ENCODE results near the gene RNASE4. TPM values are rescaled to one million over a fixed set of nuclear protein-coding genes. Genes with fewer than 3 reads are reported as not detected.
A peak's percentile ranks its signal among the peaks of the same experiment; 100 is the strongest.

RNASE4 gene
- total and polyA plus RNA-seq, 10 of the 15 experiments (the other 5 are each of a cell fraction or from before 2014, with no cell fraction given) = 0.87 to 2.6 (median 1.3) TPM

DNA sequence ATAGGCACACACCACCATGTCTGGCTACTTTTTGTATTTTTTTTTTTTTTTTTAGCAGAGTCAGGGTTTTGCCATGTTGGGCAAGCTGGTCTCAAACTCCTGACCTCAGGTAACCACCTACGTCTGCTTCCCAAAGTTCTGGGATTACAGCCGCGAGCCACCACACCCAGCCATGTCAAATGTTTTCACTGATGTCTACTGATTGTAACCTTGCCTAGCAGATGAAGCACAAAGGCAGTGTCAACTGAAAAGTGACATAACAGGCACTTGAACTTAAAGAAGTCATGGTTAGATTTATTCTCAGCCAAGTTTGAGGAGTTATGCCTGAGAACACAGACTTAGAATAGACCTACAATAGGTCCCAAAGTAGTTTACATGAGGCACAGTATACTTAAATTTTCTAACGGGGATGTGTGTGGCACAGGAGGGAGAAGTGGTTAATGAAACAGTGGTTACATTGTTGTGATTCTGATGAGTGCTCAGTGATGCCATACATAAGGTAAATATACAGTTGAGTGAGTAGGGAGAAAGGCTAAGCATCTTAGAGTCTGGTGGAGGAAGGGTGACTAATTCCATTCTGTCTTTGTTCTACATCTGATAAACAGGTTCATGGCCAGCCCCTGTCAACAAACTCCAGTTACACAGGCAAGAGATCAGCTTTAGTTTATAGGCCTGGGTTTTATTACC lies 12.6 kb upstream of the RNASE4 start:
- ChIA-PET POLR2A (interaction anchor here (5.5 kb wide), 1 partner anchor 11 kb away, joined by 69 read pairs; the partner anchor contains the start of gene RNASE4), RAD21 (ENCODE audit: unreplicated experiment) (interaction anchor here (1.2 to 7.6 kb wide), 2 partner anchors 10 to 19 kb away, joined by 4 to 75 read pairs; partner anchors contain the start of gene RNASE4), CTCF (no interaction called here)

DNA sequence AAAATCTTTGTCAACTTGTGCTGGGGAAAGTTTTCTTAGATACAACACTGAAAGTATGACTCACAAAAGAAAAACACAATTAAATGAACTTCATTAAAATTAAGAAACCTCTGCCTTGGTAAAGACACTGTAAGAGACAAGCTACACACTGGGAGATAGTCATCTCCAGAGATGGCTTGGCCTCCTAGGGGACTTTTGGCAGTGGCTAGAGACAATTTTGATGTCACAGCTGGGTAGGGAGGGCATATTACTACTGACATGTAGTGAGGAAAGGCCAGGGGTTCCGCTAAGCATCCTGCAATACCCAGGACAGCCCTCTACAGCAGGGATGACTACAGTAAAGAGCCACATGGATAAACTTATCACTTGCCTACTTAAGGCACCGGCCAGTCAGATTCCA lies 8.7 kb upstream of the RNASE4 start:
- no peak for DNase-seq (ENCODE audit: low read depth, low spot score)
- no peaks in the 10 kb centered on the region for H3K79me2 ChIP-seq (ENCODE audit: control insufficient read depth, insufficient read depth, low read length)
- no peak overlapping the region for H3K9ac ChIP-seq (ENCODE audit: control insufficient read depth, insufficient read depth, low read length)
- no peaks in the 10 kb centered on the region for H4K20me1 ChIP-seq (ENCODE audit: control insufficient read depth, insufficient read depth)
- no peak overlapping the region for H2AFZ ChIP-seq (ENCODE audit: control insufficient read depth, low read depth, low read length)
- H3K4me3 ChIP-seq = no peak overlapping the region
- H3K27ac ChIP-seq (ENCODE audit: control insufficient read depth, insufficient read depth) = no peak overlapping the region
- intact Hi-C loops (cut with micrococcal nuclease; ENCODE audit: unreplicated experiment) = no loop called here
- no peak overlapping the region for H3K4me2 ChIP-seq (ENCODE audit: control insufficient read depth, insufficient read depth)
- no TSS peak for BruUV-seq (replicated peaks)
- ChIA-PET RAD21 (ENCODE audit: unreplicated experiment) (interaction anchor here (1.0 to 2.1 kb wide), 6 partner anchors 8 to 62 kb away, joined by 4 to 16 read pairs (median 5); partner anchors contain the start of gene RNASE4), SMC1A (ENCODE audit: uncharacterized antibody, unreplicated experiment) (interaction anchor here (0.6 to 3.8 kb wide), 5 partner anchors 8 to 62 kb away, joined by 3 to 31 read pairs (median 5); no protein-coding TSS in a partner anchor), CTCF (interaction anchor here (0.7 to 3.8 kb wide), 7 partner anchors 8 to 348 kb away, joined by 3 to 25 read pairs (median 4); no protein-coding TSS in a partner anchor), POLR2A (no interaction called here)
- WGBS (ENCODE audit: insufficient coverage, insufficient replicate concordance, low lambda C conversion rate, missing lambda C conversion rate) = 63% methylated on average over 2 of the region's 2 CpGs
- in situ Hi-C loops (cut with MboI) = no loop called here
- ATAC-seq = peak; percentile 82
- no peaks in the 10 kb centered on the region for H3K36me3 ChIP-seq (ENCODE audit: control insufficient read depth in 2 of 2, insufficient read depth in 2 of 2, low read length in 1 of 2)
- no peak for FAIRE-seq
- no peaks in the 10 kb centered on the region for H3K27me3 ChIP-seq (replicated peaks in 1 of 2; ENCODE audit: control insufficient read depth in 2 of 2, insufficient read depth in 2 of 2, low read length in 1 of 2)
- peaks cover 18% of the 10 kb centered on the region for H3K4me1 ChIP-seq (ENCODE audit: control insufficient read depth, insufficient read depth, low read length)
- no peaks in the 10 kb centered on the region for H3K9me3 ChIP-seq (replicated peaks; ENCODE audit: control insufficient read depth, insufficient read depth, low read length)
- TF ChIP-seq TCF3 (IDR thresholded peaks at IDR 0.05; ENCODE audit: borderline replicate concordance, insufficient read depth, low read depth, low read length) (no peak), RAD51 (IDR thresholded peaks at IDR 0.05) (no peak; the same call in 1 of the 2 replicates), BCL11A (IDR thresholded peaks at IDR 0.05; ENCODE audit: low read depth, low read length) (0 out of 2 replicates have a peak, but pooled peaks have one; percentile 45), RUNX3 (IDR thresholded peaks at IDR 0.05; ENCODE audit: low read length) (peak; percentile 27; the same call in 1 of the 2 replicates), RAD21 (IDR thresholded peaks at IDR 0.05; ENCODE audit: insufficient read depth, low read depth, low read length) (no peak), IKZF2 (IDR thresholded peaks at IDR 0.05) (no peak), KDM1A (IDR thresholded peaks at IDR 0.05; ENCODE audit: borderline replicate concordance) (no peak), EP300 (IDR thresholded peaks at IDR 0.05; ENCODE audit: borderline replicate concordance in 1 of 2, control insufficient read depth in 1 of 2, low read depth in 2 of 2, low read length in 2 of 2) (peak in 1 of 2 experiments; percentile 34; a peak in 1 of 4 replicates)
- TF ChIP-seq, protein P1, sequence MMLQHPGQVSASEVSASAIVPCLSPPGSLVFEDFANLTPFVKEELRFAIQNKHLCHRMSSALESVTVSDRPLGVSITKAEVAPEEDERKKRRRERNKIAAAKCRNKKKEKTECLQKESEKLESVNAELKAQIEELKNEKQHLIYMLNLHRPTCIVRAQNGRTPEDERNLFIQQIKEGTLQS (IDR thresholded peaks at IDR 0.05; ENCODE audit: borderline replicate concordance, extremely low read depth, low read depth, low read length) = no peak
- TF ChIP-seq, protein P2, sequence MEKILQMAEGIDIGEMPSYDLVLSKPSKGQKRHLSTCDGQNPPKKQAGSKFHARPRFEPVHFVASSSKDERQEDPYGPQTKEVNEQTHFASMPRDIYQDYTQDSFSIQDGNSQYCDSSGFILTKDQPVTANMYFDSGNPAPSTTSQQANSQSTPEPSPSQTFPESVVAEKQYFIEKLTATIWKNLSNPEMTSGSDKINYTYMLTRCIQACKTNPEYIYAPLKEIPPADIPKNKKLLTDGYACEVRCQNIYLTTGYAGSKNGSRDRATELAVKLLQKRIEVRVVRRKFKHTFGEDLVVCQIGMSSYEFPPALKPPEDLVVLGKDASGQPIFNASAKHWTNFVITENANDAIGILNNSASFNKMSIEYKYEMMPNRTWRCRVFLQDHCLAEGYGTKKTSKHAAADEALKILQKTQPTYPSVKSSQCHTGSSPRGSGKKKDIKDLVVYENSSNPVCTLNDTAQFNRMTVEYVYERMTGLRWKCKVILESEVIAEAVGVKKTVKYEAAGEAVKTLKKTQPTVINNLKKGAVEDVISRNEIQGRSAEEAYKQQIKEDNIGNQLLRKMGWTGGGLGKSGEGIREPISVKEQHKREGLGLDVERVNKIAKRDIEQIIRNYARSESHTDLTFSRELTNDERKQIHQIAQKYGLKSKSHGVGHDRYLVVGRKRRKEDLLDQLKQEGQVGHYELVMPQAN (conservative IDR thresholded peaks at IDR 0.05) = no peak

More for the DNA sequence above, 12.6 kb upstream of the RNASE4 start:
- Histone ChIP-seq H3K9me3 (replicated peaks; ENCODE audit: control insufficient read depth, insufficient read depth, low read length) (no peaks in the 10 kb centered on the region), H3K79me2 (ENCODE audit: control insufficient read depth, insufficient read depth, low read length) (no peaks in the 10 kb centered on the region), H4K20me1 (ENCODE audit: control insufficient read depth, insufficient read depth) (no peaks in the 10 kb centered on the region), H3K9ac (ENCODE audit: control insufficient read depth, insufficient read depth, low read length) (no peak overlapping the region), H3K4me3 (no peak overlapping the region), H2AFZ (ENCODE audit: control insufficient read depth, low read depth, low read length) (no peak overlapping the region), H3K27ac (ENCODE audit: control insufficient read depth, insufficient read depth) (no peak overlapping the region), H3K27me3 (replicated peaks in 1 of 2; ENCODE audit: control insufficient read depth in 2 of 2, insufficient read depth in 2 of 2, low read length in 1 of 2) (no peaks in the 10 kb centered on the region), H3K36me3 (ENCODE audit: control insufficient read depth in 2 of 2, insufficient read depth in 2 of 2, low read length in 1 of 2) (no peaks in the 10 kb centered on the region), H3K4me1 (ENCODE audit: control insufficient read depth, insufficient read depth, low read length) (peaks cover 31% of the 10 kb centered on the region), H3K4me2 (ENCODE audit: control insufficient read depth, insufficient read depth) (no peak overlapping the region)
- TF ChIP-seq NR2F1 (conservative IDR thresholded peaks at IDR 0.05) (no peak), ETV6 (conservative IDR thresholded peaks at IDR 0.05 in 1 of 2, IDR thresholded peaks at IDR 0.05 in 1 of 2; ENCODE audit: borderline replicate concordance in 1 of 2, low read depth in 1 of 2) (peak in 1 of 2 experiments; percentile 13; a peak in 1 of 4 replicates), FOXK2 (IDR thresholded peaks at IDR 0.05) (no peak), NBN (IDR thresholded peaks at IDR 0.05) (0 out of 2 replicates have a peak, but pooled peaks have one; percentile 31), JUNB (IDR thresholded peaks at IDR 0.05) (0 out of 2 replicates have a peak, but pooled peaks have one; percentile 14), IRF4 (IDR thresholded peaks at IDR 0.05; ENCODE audit: low read depth, low read length) (no peak), RUNX3 (IDR thresholded peaks at IDR 0.05; ENCODE audit: low read length) (peak; percentile 37; the same call in 1 of the 2 replicates), SIN3A (IDR thresholded peaks at IDR 0.05; ENCODE audit: low read depth, low read length) (no peak), NFIC (IDR thresholded peaks at IDR 0.05; ENCODE audit: low read depth, low read length) (no peak), IKZF2 (IDR thresholded peaks at IDR 0.05) (peak in 1 of 2 experiments; percentile 18; a peak in 1 of 4 replicates)
- intact Hi-C loops (cut with micrococcal nuclease; ENCODE audit: unreplicated experiment) (no loop called here), in situ Hi-C loops (cut with MboI) (no loop called here)
- BruUV-seq (replicated peaks) = no TSS peak
- WGBS (ENCODE audit: insufficient coverage, insufficient replicate concordance, low lambda C conversion rate, missing lambda C conversion rate) = 77% methylated on average over 4 of the region's 4 CpGs
- DNase-seq (ENCODE audit: low read depth, low spot score) = no peak
- peak; percentile 67 for ATAC-seq
- SMC1A ChIA-PET (ENCODE audit: uncharacterized antibody, unreplicated experiment) = interaction anchor here (0.9 to 5.1 kb wide), 3 partner anchors 9 to 10 kb away, joined by 3 to 106 read pairs (median 4); partner anchors contain the start of gene RNASE4
- no peak for FAIRE-seq

All from GM12878 (cell line).